ENCODE measurements around the gene FLNB.
A peak's percentile ranks its signal among the peaks of the same experiment; 100 is the strongest.
"Not testable (repeated sequence)": the region's sequence is repeated elsewhere in the genome, so short reads cannot be mapped to it uniquely, and the experiment has no call there.

The FLNB gene

GRCh38 chr3:58055314-58055713, 47.1 kb downstream of the FLNB start:
- DNase-seq = no peak

GRCh38 chr3:58055891-58056290, 47.7 kb downstream of the FLNB start:
- DNase-seq = not testable (repeated sequence)

GRCh38 chr3:58058361-58059263, 50.4 kb downstream of the FLNB start:
- DNase-seq = peak; percentile 53

- DNase-seq = peak; percentile 32
These were observed 51.4 kb downstream of the FLNB start for GRCh38 chr3:58059349-58060321.

DNA sequence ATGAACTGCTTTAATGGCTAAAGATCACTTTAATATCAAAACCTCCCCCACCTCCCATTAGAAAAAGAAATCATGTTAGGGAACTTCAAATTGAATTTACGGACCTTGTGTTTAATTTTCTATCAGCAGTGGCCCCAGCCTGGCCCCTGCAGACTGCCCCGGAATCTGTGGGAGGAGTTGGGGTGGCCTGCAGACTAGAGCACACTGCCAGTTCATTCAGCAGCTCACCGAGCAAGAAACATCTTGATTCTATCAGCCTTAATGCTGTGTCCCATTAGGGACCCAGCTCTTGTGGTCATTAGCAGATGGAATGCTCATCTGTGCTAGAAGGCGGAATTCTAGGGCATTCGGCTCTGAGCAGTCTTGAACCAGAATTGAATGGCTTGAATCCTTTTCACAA, 54.2 kb downstream of the FLNB start:
- DNase-seq = no peak

DNA sequence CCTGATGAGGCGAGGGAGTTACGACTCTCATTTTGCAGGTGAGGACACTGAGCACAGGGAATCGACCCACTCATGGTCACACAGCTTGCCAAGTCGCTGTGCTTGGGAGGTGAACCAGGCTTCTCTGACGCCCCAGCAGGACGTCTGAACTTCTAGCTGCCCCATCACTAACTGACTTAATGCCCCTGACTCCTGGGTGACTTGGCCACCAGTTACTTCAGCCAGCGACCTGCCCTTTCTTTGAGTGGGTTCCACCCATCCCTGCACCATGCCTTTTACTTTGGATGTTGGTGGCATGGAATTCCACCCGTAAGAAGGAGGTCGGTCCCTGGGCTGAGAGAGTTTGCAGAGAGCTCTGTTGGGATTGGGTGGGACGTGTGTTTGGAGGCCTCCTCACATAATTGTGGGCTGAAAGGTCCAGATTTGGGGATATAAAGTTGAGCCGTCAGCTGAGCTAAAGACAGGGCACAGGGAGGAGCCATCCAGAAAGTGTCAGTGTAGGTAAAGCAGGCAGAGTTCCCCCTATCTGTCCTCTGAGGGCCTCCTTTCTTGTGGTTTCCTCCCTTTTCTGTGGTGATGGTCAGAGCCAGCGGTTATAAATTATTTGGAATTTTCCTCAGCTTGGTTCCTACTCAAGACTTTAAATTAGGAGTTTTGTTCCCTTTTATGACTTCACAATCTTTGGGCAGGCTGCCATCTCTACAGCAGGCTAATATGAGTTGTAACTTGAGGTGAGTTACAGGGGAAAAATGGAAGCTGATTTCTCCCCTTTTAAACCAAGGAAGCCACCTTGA, 55.0 kb downstream of the FLNB start:
- peak; percentile 63 for DNase-seq

DNA sequence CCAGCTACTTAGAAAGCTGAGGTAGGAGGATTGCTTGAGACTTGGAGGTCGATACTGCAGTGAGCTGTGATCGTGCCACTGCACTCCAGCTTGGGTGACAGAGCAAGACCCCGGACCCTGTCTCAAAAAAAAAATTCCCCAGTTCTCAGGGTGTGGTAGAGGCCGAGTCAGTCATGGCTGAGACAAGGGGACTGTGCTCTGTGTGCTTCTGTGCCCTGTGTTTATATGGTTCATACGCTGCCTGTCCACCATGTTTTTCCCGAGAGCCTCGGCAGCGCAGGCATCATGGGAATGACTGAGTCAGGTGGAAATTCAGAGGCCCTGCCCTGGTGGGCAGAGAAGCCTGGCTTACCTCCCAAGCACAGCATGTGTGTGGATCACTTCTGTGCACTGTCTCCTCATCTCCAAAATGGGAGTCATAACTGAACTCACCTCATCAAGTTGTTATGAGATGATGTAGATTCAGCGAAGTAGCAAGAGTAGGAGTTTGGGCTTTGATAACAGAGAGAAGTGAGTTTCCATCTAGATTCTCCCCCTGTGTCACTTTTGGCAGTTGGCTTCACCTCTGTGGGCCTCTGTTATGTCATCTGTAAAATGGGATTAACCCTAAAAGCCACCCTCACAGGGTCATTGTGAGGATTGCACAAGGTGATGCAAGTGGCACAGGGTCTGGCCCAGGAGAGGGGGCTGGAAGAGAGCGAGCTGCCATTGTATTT, 56.9 kb downstream of the FLNB start:
- no peak for DNase-seq

GRCh38 chr3:58065700-58066167, 57.5 kb downstream of the FLNB start:
- DNase-seq = no peak

GRCh38 chr3:58066842-58067241, 58.6 kb downstream of the FLNB start:
- DNase-seq = no peak

DNA sequence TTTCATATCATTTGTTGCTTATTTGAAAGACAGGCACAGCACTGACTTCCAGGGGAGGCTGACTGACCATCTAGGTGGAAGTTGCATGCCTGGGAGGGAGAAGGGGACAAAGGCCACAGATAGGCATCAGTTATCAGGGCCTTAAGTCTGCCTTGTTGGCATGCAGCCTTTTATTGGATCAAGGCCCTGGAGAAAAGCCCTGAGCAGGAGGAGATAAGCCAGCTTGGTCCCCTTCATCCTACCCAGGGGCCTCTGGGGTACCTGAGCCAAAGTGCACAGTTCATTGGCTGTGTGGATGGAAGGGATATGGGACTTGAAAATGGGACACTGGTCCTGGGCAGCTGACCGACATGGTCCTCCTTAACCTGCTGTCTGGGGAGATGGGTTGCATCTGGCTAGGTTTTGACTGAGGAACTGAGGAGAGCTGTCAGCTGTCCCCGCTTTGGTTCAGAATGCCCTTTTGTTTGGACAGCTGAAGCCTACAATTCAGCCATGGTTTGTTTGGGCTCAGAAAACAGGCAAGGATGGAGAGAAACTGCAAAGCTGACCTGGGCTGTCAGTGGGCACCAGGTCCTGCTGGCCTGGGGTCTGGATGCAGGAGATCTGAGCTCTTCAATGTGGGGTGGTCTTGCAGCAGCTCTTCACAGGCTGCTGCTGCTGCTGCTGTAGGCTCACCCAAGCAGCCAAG, 60.0 kb downstream of the FLNB start:
- DNase-seq = no peak

- no peak for DNase-seq
These were observed 63.3 kb downstream of the FLNB start for GRCh38 chr3:58071480-58071971.

- no peak for DNase-seq
These were observed 64.0 kb downstream of the FLNB start for GRCh38 chr3:58072052-58072762.

DNA sequence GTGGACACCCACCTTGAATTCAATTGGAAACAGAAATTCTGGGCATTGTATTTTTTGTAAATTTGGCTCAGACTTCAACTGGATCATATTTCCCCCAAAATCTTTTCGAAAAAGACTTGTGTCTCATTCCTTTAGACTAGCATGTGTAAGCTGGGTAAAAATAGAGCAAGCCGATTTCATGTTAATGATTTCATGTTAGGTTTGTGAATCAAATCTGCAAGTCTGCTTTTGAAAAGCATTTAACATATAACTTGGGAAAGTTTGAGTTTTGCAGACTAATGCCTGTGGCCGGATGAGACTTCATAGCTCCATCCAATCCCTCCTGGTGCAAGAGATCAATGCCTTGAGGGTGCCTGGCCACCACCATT, 64.5 kb downstream of the FLNB start:
- no peak for DNase-seq

- no peak for DNase-seq
These were observed 65.3 kb downstream of the FLNB start for GRCh38 chr3:58073301-58074108.

DNA sequence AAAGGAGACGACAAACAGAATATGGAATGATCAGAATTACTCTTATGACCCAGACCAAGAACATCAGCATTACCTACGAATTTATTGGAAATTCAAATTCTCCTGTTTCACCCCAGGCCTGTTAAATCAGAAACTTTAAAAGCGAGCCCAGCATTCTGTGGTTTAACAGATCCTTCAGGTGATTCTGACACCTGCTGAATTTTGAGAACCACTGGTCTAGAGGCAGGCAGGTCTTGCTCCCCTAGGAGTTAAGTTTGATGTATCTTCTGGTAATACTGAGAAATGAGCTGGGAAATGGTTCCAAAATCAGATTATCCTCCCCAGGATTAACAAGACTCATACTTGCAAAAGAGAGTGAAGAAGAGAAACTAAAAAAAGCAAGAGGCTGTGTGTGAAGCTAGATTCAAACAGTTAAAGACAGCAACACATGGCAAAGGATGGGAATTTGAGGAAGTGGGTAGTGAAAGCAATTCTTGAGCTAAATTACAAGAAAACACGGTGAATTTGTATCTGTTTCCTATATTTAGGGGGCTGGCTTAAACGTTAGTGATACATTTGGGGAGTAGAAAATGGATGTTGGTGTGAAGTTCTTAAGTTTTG, 66.0 kb downstream of the FLNB start:
- DNase-seq = peak; percentile 73

DNA sequence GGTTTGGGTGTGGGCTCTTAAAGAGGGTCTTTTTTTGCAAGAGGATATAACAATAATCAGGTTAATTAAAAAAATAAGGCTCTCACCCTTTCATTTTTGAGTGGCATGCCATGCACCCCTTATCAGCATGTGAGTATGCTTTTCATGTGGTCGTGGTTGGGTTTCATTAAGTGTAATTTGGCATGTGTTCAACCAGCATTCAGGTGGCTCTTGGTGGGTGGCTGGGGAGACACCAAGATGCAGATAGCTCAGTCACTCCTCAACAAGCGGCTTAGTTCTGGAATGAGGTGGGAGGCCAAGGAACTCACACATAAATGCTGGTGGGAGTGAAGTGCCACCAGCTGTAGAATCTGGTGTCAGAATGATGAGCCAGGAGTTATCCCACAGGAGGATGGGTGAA, 66.8 kb downstream of the FLNB start:
- DNase-seq = no peak

DNA sequence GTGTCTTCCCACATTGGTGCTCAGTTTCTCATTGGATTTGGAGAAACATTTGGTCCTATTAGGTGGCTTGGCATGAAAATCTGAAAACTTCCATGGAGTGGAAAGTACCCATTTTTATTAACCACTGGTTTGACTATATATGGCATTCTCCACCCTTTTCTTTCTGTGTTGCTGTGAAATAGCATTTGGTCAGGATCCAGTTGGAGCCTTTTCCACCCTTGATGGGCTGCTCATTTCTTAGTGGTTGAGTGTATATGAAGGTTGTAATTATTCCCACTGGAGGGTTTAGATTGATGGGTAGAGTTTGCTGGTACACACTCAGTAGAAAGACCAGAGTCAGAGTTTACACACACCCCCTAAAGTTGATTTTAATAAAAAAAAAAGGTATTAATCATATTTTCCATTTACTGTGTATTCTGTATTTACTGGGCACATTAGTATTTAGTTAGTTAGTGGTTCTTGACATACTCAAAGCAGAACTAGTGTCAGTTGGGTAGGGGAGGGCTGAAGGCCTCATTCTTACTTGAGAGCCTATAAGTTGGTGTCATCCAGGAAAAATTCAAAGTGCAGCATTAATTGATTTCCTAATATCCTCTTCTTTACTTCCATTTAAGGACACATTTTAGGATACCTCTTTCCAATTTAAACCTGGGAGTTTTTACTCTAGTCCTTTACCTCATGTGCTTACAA, 69.5 kb downstream of the FLNB start:
- no peak for DNase-seq

DNA sequence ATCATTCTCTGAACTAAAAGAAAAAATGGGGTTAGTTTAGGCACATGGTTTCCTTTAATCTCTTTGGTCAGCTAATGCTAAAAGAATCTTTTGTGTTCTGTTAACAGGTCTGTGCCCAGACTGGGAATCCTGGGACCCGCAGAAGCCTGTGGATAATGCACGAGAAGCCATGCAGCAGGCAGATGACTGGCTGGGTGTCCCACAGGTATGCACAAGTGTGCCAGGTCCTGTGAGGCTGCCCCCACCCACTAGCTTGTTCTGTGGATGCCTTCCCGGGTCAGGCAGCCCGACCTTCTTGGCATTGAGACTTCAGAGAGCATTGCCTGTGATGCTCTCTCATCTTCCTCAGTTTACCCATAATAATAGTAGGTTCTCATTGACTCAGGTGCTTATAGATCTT, 70.4 kb downstream of the FLNB start:
- no peak for DNase-seq

DNA sequence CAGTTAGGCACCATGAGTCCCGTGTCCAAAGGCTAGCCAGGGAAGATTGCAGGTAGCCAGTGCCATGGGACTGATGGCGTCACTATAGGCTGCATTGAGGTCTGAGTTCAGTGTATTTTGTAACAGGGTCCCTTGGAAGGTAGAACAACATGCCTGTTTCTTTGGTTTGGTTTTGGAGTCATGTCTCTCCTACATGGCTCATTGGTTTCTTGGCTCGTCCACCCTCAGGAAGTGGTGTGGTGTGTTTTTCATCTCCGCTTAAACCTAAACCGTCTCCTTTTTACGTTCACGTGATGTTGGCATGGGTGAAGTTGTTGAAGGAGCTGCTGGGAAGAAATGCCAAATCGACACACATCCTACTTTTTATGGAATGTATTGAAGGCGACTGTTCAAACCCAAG, 71.6 kb downstream of the FLNB start:
- no peak for DNase-seq
